HepG2 (cell line): ENCODE measurements around the gene PRSS38.

Experiments
- ARNT ChIP-seq: fragments of 450-650 bp; IDR thresholded peaks from 2 replicates; pipeline ENCODE4 v1.6.1; 2017
- ASH2L ChIP-seq: fragments of 300-600, 200-600 bp; sonication (generic); IDR thresholded peaks from 2 replicates; pipeline ENCODE4 v1.7.0; 2017; ENCODE audit warnings: low read depth, mild to moderate bottlenecking, moderate library complexity, mixed read lengths, low read length; ENCODE audit not compliant: insufficient read length
- CREM ChIP-seq, 2 experiments: sonication (generic) in 1 of 2; formaldehyde crosslinking in 1 of 2; IDR thresholded peaks; 2 replicates each; pipeline versions ENCODE4 v1.4.0 to v1.6.1; 2016 to 2020; ENCODE audit warnings: antibody characterized with exemption in 1 of 2, mild to moderate bottlenecking in 1 of 2, missing genetic modification reagents in 1 of 2
- CTCF ChIP-seq: sonication (generic); formaldehyde crosslinking; IDR thresholded peaks from 2 replicates; pipeline ENCODE4 v1.5.0; 2020; ENCODE audit warnings: mild to moderate bottlenecking, missing genetic modification reagents, moderate library complexity
- ETS1 ChIP-seq: sonication (generic); formaldehyde crosslinking; IDR thresholded peaks from 2 replicates; pipeline ENCODE4 v1.4.0; 2020; ENCODE audit warnings: missing genetic modification reagents
- FOXM1 ChIP-seq: sonication (generic); formaldehyde crosslinking; IDR thresholded peaks from 2 replicates; pipeline ENCODE4 v1.5.0; 2020; ENCODE audit warnings: missing genetic modification reagents
- JUNB ChIP-seq: sonication (generic); formaldehyde crosslinking; IDR thresholded peaks from 2 replicates; pipeline ENCODE4 v1.8.0; 2022; ENCODE audit warnings: missing genetic modification reagents, mild to moderate bottlenecking, borderline replicate concordance
- RBAK ChIP-seq: sonication (generic); formaldehyde crosslinking; IDR thresholded peaks from 2 replicates; pipeline ENCODE4 v1.5.1; 2020; ENCODE audit warnings: mild to moderate bottlenecking, missing genetic modification reagents
- RFX5 ChIP-seq: IDR thresholded peaks from 2 replicates; pipeline ENCODE4 v1.6.1; 2011; ENCODE audit warnings: low read depth, low read length, improper control_type of control experiment
- SAFB2 ChIP-seq: sonication (generic); formaldehyde crosslinking; IDR thresholded peaks from 2 replicates; pipeline ENCODE4 v1.5.1; 2020; ENCODE audit warnings: missing genetic modification reagents, low read depth, mild to moderate bottlenecking, borderline replicate concordance
- THAP9 ChIP-seq: sonication (generic); formaldehyde crosslinking; IDR thresholded peaks from 2 replicates; pipeline ENCODE4; 2020; ENCODE audit warnings: missing genetic modification reagents, mild to moderate bottlenecking, borderline replicate concordance
- ZBTB3 ChIP-seq: sonication (generic); formaldehyde crosslinking; IDR thresholded peaks from 2 replicates; pipeline ENCODE4 v1.4.0; 2020; ENCODE audit warnings: low read depth, mild to moderate bottlenecking, moderate library complexity, missing genetic modification reagents, borderline replicate concordance
- ZNF780A ChIP-seq: sonication (generic); formaldehyde crosslinking; IDR thresholded peaks from 2 replicates; pipeline ENCODE4 v1.8.0; 2022; ENCODE audit warnings: mild to moderate bottlenecking, missing genetic modification reagents, moderate library complexity

DNA sequence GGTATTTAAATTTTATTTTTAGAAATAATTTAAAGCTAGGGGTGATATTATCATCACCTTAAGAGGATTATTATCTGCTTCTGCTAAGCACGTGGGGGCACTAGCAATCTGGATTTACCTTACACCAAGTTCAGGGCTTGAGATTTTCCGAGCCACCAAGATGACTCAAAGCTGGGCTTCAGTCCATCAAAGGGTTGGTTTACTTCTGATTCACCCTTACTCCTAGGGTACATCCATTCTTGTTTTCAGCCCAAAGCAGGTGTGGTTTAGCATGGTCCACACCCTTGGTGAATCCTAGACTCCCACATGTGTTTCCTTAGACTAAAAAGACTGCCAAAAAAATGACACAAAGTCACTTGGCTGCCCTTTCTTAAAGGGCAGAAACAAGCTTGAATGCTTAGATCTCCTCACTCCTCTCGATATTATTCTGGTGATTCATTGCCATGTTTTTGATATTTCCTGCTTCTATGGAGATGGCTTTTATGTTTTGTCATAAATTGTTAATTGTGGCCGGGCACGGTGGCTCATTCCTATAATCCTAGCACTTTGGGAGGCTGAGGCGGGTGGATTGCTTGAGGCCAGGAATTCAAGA is 9.8 kb upstream of the PRSS38 start:
- TF ChIP-seq THAP9 (CRISPR knock-in tag) (no peak), RFX5 (no peak), CREM (IDR thresholded peaks at IDR 0.05) (no peak), CREM (CRISPR knock-in tag; IDR thresholded peaks at IDR 0.05) (no peak), ARNT (no peak), ZBTB3 (CRISPR knock-in tag) (no peak), ZNF780A (CRISPR knock-in tag) (no peak), JUNB (CRISPR knock-in tag) (no peak), CTCF (CRISPR knock-in tag) (no peak), FOXM1 (no peak), ASH2L (no peak), ETS1 (CRISPR knock-in tag) (no peak), RBAK (CRISPR knock-in tag) (no peak), SAFB2 (CRISPR knock-in tag) (no peak)
